ENCODE results near the gene TMEM178B. TPM values are rescaled to one million over a fixed set of nuclear protein-coding genes. Genes with fewer than 3 reads are reported as not detected.

TMEM178B gene
- total RNA-seq, 2 experiments from 2014 or later: not detected

DNA sequence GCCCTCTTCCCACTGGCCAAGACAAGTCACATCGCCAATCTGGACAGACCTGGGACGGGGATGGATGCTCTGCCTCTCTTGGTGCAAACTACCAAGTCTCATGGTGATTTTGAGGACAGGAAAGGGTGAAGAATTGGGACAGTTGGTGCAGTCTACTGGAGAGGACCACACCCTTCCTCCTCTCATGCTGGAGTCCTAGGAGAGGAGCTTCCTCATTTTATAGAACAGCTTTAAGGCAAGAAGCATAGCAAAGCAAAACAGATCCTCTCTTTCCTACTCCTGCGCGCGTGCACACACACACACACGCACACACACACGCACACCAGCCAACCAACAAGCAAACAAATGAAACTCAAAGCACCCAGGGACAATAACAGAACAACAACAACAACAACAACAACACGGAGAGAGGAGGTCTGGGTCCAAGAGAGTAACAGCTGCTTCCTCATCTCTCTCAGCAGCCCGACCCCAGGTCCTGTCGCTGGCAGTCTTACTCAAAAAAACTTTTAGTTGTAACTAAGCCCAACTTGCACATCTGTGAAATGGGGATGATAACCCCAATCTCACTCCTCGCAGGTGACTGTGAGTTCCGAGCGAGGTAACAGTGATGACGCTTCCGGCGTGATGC is 83.4 kb downstream of the TMEM178B start:
- Histone ChIP-seq H3K9me3 (ENCODE audit: control insufficient read depth in 1 of 2, insufficient read depth in 1 of 2, low read length in 2 of 2) (peaks cover 0 to 4% of the 10 kb centered on the region in 2 experiments), H3K36me3 (ENCODE audit: insufficient read depth, low read length) (no peaks in the 10 kb centered on the region), H3K4me1 (ENCODE audit: insufficient read depth, low read length) (no peaks in the 10 kb centered on the region), H3K27ac (ENCODE audit: low read depth in 1 of 2, low read length in 2 of 2) (no peak overlapping the region), H3K4me3 (ENCODE audit: low read length) (no peak overlapping the region), H3K27me3 (ENCODE audit: control insufficient read depth in 1 of 2, insufficient read depth in 2 of 2, low read length in 2 of 2) (peaks cover 0 to 4% of the 10 kb centered on the region in 2 experiments)
- H3K4me1 Mint-ChIP-seq (ENCODE audit: low read depth): no peaks in the 10 kb centered on the region
- no peak overlapping the region for H3K4me3 Mint-ChIP-seq
- ChIA-PET POLR2A (no interaction called here), CTCF (no interaction called here)
- no peak for TF ChIP-seq CTCF (IDR thresholded peaks at IDR 0.05)
- DNase-seq (no peak), ATAC-seq (ENCODE audit: poor library complexity) (no peak)
- H3K9me3 Mint-ChIP-seq: peaks cover 3% of the 10 kb centered on the region
- no peak overlapping the region for H3K27ac Mint-ChIP-seq
- no peaks in the 10 kb centered on the region for H3K36me3 Mint-ChIP-seq (ENCODE audit: low read depth)
- H3K27me3 Mint-ChIP-seq: peaks cover 23% of the 10 kb centered on the region
- intact Hi-C loops (cut with DNase I, micrococcal nuclease): no loop called here

DNA sequence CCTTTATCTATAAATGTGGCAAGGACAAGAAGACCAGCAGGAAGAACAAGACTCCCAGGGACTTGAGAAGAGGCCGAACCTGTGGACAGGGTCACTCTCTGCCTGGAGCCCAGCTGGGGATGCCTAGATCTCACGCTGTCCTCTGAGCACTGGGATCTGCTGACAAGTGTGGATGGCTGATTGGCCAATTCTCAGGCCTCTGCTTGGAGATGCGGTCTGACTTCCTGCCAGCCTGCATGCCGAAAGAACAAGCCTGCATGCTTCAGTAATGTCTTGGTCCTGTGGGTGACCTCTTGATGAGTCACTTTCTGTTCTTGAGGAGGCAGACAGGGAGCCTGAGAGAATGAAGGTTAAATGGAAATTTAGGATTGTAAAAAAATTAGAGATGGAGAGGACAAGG is 84.7 kb downstream of the TMEM178B start:
- DNase-seq: no peak
- Histone ChIP-seq H3K4me3 (ENCODE audit: low read length) (no peak overlapping the region), H3K27me3 (ENCODE audit: control insufficient read depth in 1 of 2, insufficient read depth in 2 of 2, low read length in 2 of 2) (peaks cover 0 to 4% of the 10 kb centered on the region in 2 experiments), H3K36me3 (ENCODE audit: insufficient read depth, low read length) (no peaks in the 10 kb centered on the region), H3K9me3 (ENCODE audit: control insufficient read depth in 1 of 2, insufficient read depth in 1 of 2, low read length in 2 of 2) (peaks cover 0 to 4% of the 10 kb centered on the region in 2 experiments), H3K4me1 (ENCODE audit: insufficient read depth, low read length) (no peaks in the 10 kb centered on the region), H3K27ac (ENCODE audit: low read depth in 1 of 2, low read length in 2 of 2) (no peak overlapping the region)
- no peaks in the 10 kb centered on the region for H3K36me3 Mint-ChIP-seq (ENCODE audit: low read depth)
- CTCF ChIA-PET: no interaction called here
- no peaks in the 10 kb centered on the region for H3K4me1 Mint-ChIP-seq (ENCODE audit: low read depth)
- no peak for TF ChIP-seq CTCF (IDR thresholded peaks at IDR 0.05)
- peaks cover 3% of the 10 kb centered on the region for H3K9me3 Mint-ChIP-seq
- intact Hi-C loops (cut with DNase I, micrococcal nuclease): no loop called here
- POLR2A ChIA-PET: no interaction called here
- no peak for ATAC-seq (ENCODE audit: poor library complexity)
- H3K27me3 Mint-ChIP-seq: peaks cover 23% of the 10 kb centered on the region
- H3K4me3 Mint-ChIP-seq: no peak overlapping the region
- no peak overlapping the region for H3K27ac Mint-ChIP-seq

- Mint-ChIP-seq H3K27me3 (peaks cover 23% of the 10 kb centered on the region), H3K4me1 (ENCODE audit: low read depth) (no peaks in the 10 kb centered on the region), H3K9me3 (peaks cover 3% of the 10 kb centered on the region), H3K36me3 (ENCODE audit: low read depth) (no peaks in the 10 kb centered on the region), H3K27ac (no peak overlapping the region), H3K4me3 (no peak overlapping the region)
- POLR2A ChIA-PET: no interaction called here
- no peak for TF ChIP-seq CTCF (IDR thresholded peaks at IDR 0.05)
- intact Hi-C loops (cut with DNase I, micrococcal nuclease): no loop called here
- Histone ChIP-seq H3K4me3 (ENCODE audit: low read length) (no peak overlapping the region), H3K4me1 (ENCODE audit: insufficient read depth, low read length) (no peaks in the 10 kb centered on the region), H3K9me3 (ENCODE audit: control insufficient read depth in 1 of 2, insufficient read depth in 1 of 2, low read length in 2 of 2) (peaks cover 0 to 4% of the 10 kb centered on the region in 2 experiments), H3K36me3 (ENCODE audit: insufficient read depth, low read length) (no peaks in the 10 kb centered on the region), H3K27ac (ENCODE audit: low read depth in 1 of 2, low read length in 2 of 2) (no peak overlapping the region), H3K27me3 (ENCODE audit: control insufficient read depth in 1 of 2, insufficient read depth in 2 of 2, low read length in 2 of 2) (peaks cover 0 to 4% of the 10 kb centered on the region in 2 experiments)
- DNase-seq (no peak), ATAC-seq (ENCODE audit: poor library complexity) (no peak)
- CTCF ChIA-PET: no interaction called here
Measured at GRCh38 chr7:141160246-141160860, 86.5 kb downstream of the TMEM178B start.

Data from CD4-positive, alpha-beta T cell (primary cell).